ENCODE measurements around the gene COBL.

Gene COBL

GRCh38 chr7:51072281-51072680 is 244.3 kb downstream of the COBL start:
- no peak for DNase-seq

- no peak for DNase-seq
Measured at GRCh38 chr7:51071427-51071826, 245.2 kb downstream of the COBL start.

GRCh38 chr7:51070151-51070550 is 246.5 kb downstream of the COBL start:
- no peak for DNase-seq

GRCh38 chr7:51069411-51070083 is 247.1 kb downstream of the COBL start:
- no peak for DNase-seq

GRCh38 chr7:51068401-51068800 is 248.2 kb downstream of the COBL start:
- no peak for DNase-seq

GRCh38 chr7:51067757-51068156 is 248.9 kb downstream of the COBL start:
- DNase-seq: no peak

- no peak for DNase-seq
Measured at GRCh38 chr7:51067258-51067657, 249.4 kb downstream of the COBL start.

- DNase-seq: no peak
Measured at GRCh38 chr7:51066405-51066882, 250.2 kb downstream of the COBL start.

- DNase-seq: no peak
Measured at GRCh38 chr7:51065766-51066165, 250.8 kb downstream of the COBL start.

- DNase-seq: no peak
Measured at GRCh38 chr7:51064688-51065087, 251.9 kb downstream of the COBL start.

- DNase-seq: no peak
Measured at GRCh38 chr7:51062222-51062987, 254.2 kb downstream of the COBL start.

- no peak for DNase-seq
Measured at GRCh38 chr7:51060536-51060935, 256.1 kb downstream of the COBL start.

- DNase-seq: no peak
Measured at GRCh38 chr7:51059504-51060142, 257.0 kb downstream of the COBL start.

- no peak for DNase-seq
Measured at GRCh38 chr7:51058764-51059163, 257.8 kb downstream of the COBL start.

- no peak for DNase-seq
Measured at GRCh38 chr7:51055039-51055840, 261.4 kb downstream of the COBL start.

- DNase-seq: no peak
Measured at GRCh38 chr7:51054231-51054630, 262.4 kb downstream of the COBL start.

GRCh38 chr7:51053160-51053925 is 263.3 kb downstream of the COBL start:
- DNase-seq: no peak

- DNase-seq: no peak
Measured at GRCh38 chr7:51046482-51046881, 270.1 kb downstream of the COBL start.

- DNase-seq: no peak
Measured at GRCh38 chr7:51046103-51046466, 270.5 kb downstream of the COBL start.

- DNase-seq: no peak
Measured at GRCh38 chr7:51045319-51046102, 271.1 kb downstream of the COBL start.

GRCh38 chr7:51043461-51043860 is 273.1 kb downstream of the COBL start:
- no peak for DNase-seq

GRCh38 chr7:51040787-51041186 is 275.8 kb downstream of the COBL start:
- no peak for DNase-seq

Measured in SIG-M5 (cell line).